Stomach (tissue), 4 donors: Measurements from ENCODE around the gene R3HDM1.
A peak's percentile ranks its signal among the peaks of the same experiment; 100 is the strongest.

Experiments
- POLR2A ChIP-seq, 4 donors: fragments of 450-650 bp; IDR thresholded peaks; one replicate each; pipeline ENCODE4 v1.6.1; 2016; ENCODE audit warnings: antibody characterized with exemption in 4 of 4, control low read depth in 2 of 4, mild to moderate bottlenecking in 1 of 4, moderate library complexity in 1 of 4
- TF ChIP-seq, protein P1 (sequence below), 7 experiments: fragments of 450-650 bp in 4 of 7; fragments of 200-600 bp in 3 of 7; sonication (generic) in 3 of 7; IDR thresholded peaks; one replicate each; pipeline ENCODE4 v1.5.1; 2016 to 2019; ENCODE audit warnings: antibody characterized with exemption in 7 of 7, control low read depth in 2 of 7, mild to moderate bottlenecking in 1 of 7

GRCh38 chr2:135741395-135742324, 210.4 kb downstream of the R3HDM1 start, which contains the start of gene UBXN4:
- TF ChIP-seq POLR2A (IDR thresholded peaks at IDR 0.05): peak in 2 of 4 donors; percentile 87 to 92
- TF ChIP-seq, protein P1, sequence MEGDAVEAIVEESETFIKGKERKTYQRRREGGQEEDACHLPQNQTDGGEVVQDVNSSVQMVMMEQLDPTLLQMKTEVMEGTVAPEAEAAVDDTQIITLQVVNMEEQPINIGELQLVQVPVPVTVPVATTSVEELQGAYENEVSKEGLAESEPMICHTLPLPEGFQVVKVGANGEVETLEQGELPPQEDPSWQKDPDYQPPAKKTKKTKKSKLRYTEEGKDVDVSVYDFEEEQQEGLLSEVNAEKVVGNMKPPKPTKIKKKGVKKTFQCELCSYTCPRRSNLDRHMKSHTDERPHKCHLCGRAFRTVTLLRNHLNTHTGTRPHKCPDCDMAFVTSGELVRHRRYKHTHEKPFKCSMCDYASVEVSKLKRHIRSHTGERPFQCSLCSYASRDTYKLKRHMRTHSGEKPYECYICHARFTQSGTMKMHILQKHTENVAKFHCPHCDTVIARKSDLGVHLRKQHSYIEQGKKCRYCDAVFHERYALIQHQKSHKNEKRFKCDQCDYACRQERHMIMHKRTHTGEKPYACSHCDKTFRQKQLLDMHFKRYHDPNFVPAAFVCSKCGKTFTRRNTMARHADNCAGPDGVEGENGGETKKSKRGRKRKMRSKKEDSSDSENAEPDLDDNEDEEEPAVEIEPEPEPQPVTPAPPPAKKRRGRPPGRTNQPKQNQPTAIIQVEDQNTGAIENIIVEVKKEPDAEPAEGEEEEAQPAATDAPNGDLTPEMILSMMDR (IDR thresholded peaks at IDR 0.05): peak in 2 of 7 experiments; percentile 7 to 21
